Left colon (tissue), 2 donors: Measurements from ENCODE around the gene CRCP. TPM values are rescaled to one million over a fixed set of nuclear protein-coding genes. Genes with fewer than 3 reads are reported as not detected.

ENCODE experiments used
- ATAC-seq: fragments of 200-7000 bp; cut with Tn5 transposase; one replicate; pipeline ENCODE4 v1.9.1; 2020; ENCODE audit warnings: mild to moderate bottlenecking, moderate library complexity
- DNase-seq, 2 donors: peaks; one replicate each; pipeline ENCODE4 v3.0.0-alpha.2; 2020
- intact Hi-C, 2 donors: fragments of 100-400 bp; cut with DNase I in 1 of 2; cut with micrococcal nuclease in 1 of 2; formaldehyde crosslinking; loops; one replicate each; pipeline versions ENCODE4 v1.11.2 to v1.14.0; 2022; cut with DNase I, micrococcal nuclease
- total RNA-seq, 2 donors: library from RNA; stranded (reverse); fragmentation: NEBNext Ultra II Directional; extraction: Animal tissue kit (Norgen Biotek cat#: 25700); gene quantifications; one replicate each; pipeline ENCODE4 v1.2.1, GENCODE V29; 2021
- donor health status: DM: no; HTN: no; CAD: no.
- donor health status: DM: yes; HTN: yes; CAD: no.

CRCP gene
- total RNA-seq, 2 donors from 2014 or later = 37.1 to 43.6 TPM

DNA sequence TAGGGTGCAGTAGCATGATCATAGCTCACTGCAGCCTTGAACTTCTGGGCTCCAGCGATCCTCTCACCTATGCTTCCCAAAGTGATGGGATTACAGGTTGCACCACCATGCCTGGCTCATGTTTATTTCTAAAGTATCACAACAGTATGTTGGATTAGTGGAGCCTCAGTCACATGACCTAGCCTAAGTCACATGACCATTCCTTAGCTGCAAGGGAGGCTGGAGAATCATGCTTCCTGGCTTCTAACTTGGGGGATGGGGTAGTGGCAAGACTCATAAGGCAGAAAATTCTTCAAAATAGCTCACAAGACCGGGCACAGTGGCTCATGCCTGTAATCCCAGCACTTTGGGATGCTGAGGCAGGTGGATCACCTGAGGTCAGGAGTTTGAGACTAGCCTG lies 63.6 kb downstream of the CRCP start:
- no peak for DNase-seq
- no peak for ATAC-seq
- intact Hi-C loops = no loop called here

DNA sequence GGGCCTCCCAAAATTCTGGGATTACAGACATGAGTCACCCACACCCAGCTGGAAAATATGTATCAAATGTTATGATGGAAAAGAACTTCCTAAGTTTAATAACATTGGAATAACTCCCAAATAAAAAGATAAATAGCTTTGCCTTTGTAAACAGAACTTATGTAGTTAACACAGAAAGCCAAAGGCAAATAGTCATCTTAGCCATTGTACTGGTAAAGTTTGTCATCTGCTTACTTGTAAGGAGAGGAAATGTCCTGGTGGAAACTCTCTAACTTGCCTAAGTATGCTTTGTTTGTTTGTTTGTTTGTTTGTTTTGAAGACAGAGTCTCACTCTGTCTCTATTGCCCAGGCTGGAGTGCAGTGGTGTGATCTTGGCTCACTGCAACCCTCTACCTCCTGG lies 66.7 kb downstream of the CRCP start:
- ATAC-seq (no peak), DNase-seq (no peak)
- intact Hi-C loops = no loop called here

GRCh38 chr7:66181845-66182244 lies 67.2 kb downstream of the CRCP start:
- ATAC-seq (no peak), DNase-seq (no peak)
- intact Hi-C loops = no loop called here

DNA sequence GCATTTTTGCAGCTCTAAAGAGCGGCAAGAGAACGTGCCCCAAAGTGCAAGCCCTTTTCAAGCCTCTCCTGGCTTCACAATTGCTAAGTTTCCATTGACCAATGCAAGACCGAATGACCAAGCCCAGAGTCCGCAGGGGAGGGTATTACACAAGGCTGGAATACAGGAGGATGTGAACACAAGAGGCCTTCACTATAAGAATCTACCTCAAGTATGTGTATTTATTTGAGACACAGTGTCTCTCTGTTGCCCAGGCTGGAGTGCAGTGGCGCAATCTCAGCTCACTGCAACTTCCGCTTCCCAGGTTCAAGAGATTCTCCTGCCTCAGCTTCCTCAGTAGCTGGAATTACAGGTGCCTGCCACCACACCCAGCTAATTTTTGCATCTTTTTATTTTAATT lies 68.3 kb downstream of the CRCP start:
- intact Hi-C loops = no loop called here
- no peak for ATAC-seq
- DNase-seq = no peak

DNA sequence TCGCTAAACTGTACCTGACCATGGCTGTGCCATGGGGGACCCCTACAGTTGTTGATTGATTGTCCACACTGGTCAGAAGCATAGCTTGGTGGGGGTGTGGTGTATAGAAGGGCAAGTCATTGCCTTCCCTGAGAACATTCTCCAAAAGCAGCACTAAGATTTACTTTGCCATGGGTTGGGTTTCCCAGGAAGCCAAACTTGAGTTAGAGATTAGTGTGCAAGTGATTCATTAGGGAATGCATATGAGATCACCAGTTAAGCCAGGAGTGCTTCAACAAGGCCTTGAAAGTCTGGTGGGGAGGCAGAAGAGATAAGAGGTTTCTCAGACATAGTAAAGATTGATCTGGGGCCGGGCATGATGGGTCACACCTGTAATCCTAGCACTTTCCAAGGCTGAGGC lies 69.1 kb downstream of the CRCP start:
- no peak for ATAC-seq
- intact Hi-C loops = no loop called here
- no peak for DNase-seq

- intact Hi-C loops = no loop called here
- ATAC-seq (no peak), DNase-seq (no peak)
These were observed 71.1 kb downstream of the CRCP start for GRCh38 chr7:66185680-66186187.

GRCh38 chr7:66186991-66187390 lies 72.3 kb downstream of the CRCP start:
- intact Hi-C loops = no loop called here
- no peak for ATAC-seq
- no peak for DNase-seq

DNA sequence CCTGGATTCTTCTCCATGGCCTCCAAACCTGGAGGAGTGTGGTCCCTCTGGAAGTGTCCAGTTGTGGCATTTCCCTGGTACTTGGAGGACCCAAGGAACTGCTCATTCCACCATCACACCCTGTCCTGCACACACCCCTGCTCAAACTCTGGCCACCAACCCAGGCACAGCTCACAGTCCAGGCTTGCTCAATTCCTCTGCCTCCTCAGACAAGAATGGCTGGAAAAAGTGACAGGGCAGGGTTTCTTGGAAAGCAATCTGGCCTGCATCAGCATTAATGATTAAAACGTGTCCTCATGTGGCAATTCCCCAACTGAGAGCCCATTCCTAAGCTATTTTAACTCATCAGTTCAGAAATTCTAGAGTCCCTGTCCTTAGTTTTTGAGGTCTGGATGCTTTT lies 73.3 kb downstream of the CRCP start:
- intact Hi-C loops = no loop called here
- ATAC-seq (no peak), DNase-seq (peak in 1 of 2 donors; percentile 34)

DNA sequence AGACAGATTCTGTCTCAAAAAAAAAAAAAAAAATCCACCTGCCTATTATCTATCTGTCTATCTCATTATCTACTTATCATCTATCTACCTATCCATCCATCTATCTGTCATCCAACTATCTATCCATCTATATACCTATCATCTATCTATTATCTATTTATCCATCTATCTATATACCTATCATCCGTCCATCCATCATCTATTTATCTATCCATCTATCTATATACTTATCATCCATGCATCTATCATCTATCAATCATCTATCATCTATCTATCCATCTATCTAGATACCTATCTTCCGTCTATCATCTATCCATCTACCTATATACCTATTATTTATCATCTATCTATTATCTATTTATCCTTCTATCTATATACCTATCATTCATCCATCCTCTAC lies 74.0 kb downstream of the CRCP start:
- ATAC-seq (no peak), DNase-seq (no peak)
- intact Hi-C loops = no loop called here

GRCh38 chr7:66189695-66190503 lies 75.3 kb downstream of the CRCP start:
- DNase-seq (no peak), ATAC-seq (no peak)
- intact Hi-C loops = no loop called here

DNA sequence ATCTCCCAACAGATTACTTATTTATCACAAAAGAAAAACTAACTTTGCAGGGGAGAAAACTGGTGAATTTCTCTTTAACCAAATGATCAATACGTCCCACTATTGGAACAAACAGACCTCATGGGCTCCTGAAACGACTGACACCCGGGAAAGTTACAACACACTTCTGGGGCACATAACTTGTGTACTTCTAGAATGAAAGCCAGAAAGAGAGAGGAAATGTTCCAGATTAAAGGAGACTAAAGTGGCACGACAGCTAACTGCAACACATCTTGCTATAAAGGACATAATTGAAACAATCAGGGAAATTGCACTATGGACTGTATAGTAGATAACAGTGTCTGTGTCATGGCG lies 75.8 kb downstream of the CRCP start:
- DNase-seq (no peak), ATAC-seq (peak; percentile 26)
- intact Hi-C loops = no loop called here

- no peak for DNase-seq
- intact Hi-C loops = no loop called here
- ATAC-seq = no peak
These were observed 78.6 kb downstream of the CRCP start for GRCh38 chr7:66193146-66193725.

- no peak for ATAC-seq
- intact Hi-C loops = no loop called here
- DNase-seq = no peak
These were observed 83.8 kb downstream of the CRCP start for GRCh38 chr7:66198469-66198868.

- ATAC-seq = no peak
- intact Hi-C loops = no loop called here
These were observed 84.3 kb downstream of the CRCP start for GRCh38 chr7:66198956-66199355.

DNA sequence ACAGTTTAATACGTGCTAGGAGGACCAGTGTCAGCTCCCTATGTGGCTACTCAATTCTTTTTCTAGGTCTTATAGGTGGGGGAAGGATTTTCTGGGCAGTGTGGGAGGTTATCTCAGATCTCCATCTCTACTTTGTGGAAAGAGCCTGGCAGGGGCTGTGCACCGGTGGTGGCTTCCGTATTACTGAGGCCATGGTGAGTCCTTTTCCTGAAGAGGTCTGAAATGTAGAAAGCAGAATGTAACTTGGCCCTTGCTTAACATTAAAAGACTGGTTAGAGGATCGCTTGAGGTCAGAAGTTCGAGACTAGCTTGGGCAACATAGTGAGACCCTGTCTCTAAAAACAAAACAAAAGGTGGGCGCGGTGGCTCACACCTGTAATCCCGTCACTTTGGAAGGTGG lies 87.8 kb downstream of the CRCP start:
- no peak for ATAC-seq

More at GRCh38 chr7:66198956-66199355, 84.3 kb downstream of the CRCP start:
- DNase-seq = no peak

More for the DNA sequence above, 87.8 kb downstream of the CRCP start:
- intact Hi-C loops = no loop called here
- no peak for DNase-seq

Other genes starting within 250 kb of the CRCP start
- gene VKORC1L1, start 241.8 kb upstream of the CRCP start, total RNA-seq = 10 to 100 TPM; 25.2 to 26.4 TPM
- gene GUSB, start 132.6 kb upstream of the CRCP start, total RNA-seq = 10 to 100 TPM; 69.2 to 99.5 TPM
- 100 to 1,000 TPM; 142 to 145 TPM for gene ASL, start 39.0 kb upstream of the CRCP start, total RNA-seq
- gene TPST1, start 90.5 kb downstream of the CRCP start, total RNA-seq = 1 to 10 TPM; 4.7 TPM